ENCODE results near the gene AKAP1. TPM values are rescaled to one million over a fixed set of nuclear protein-coding genes. Genes with fewer than 3 reads are reported as not detected.

AKAP1 gene
- total RNA-seq, 1 donor from 2014 or later = 49.1 TPM

GRCh38 chr17:57104461-57105175 is 19.6 kb downstream of the AKAP1 start:
- DNase-seq (ENCODE audit: low spot score) = no peak

- no peak for DNase-seq (ENCODE audit: low spot score)
Measured at GRCh38 chr17:57105591-57105990, 20.5 kb downstream of the AKAP1 start.

- DNase-seq (ENCODE audit: low spot score) = no peak
Measured at GRCh38 chr17:57106107-57106835, 21.2 kb downstream of the AKAP1 start.

GRCh38 chr17:57106836-57107497 is 21.9 kb downstream of the AKAP1 start:
- DNase-seq (ENCODE audit: low spot score) = no peak

GRCh38 chr17:57107498-57108101 is 22.6 kb downstream of the AKAP1 start:
- no peak for DNase-seq (ENCODE audit: low spot score)

- DNase-seq (ENCODE audit: low spot score) = no peak
Measured at GRCh38 chr17:57108671-57109392, 23.8 kb downstream of the AKAP1 start.

- no peak for DNase-seq (ENCODE audit: low spot score)
Measured at GRCh38 chr17:57109393-57110151, 24.5 kb downstream of the AKAP1 start.

GRCh38 chr17:57110152-57110542 is 25.1 kb downstream of the AKAP1 start:
- DNase-seq (ENCODE audit: low spot score) = no peak

- DNase-seq (ENCODE audit: low spot score) = no peak
Measured at GRCh38 chr17:57110579-57111325, 25.7 kb downstream of the AKAP1 start.

- DNase-seq (ENCODE audit: low spot score) = no peak
Measured at GRCh38 chr17:57111386-57111785, 26.3 kb downstream of the AKAP1 start.

GRCh38 chr17:57113011-57113410 is 28.0 kb downstream of the AKAP1 start:
- no peak for DNase-seq (ENCODE audit: low spot score)

- no peak for DNase-seq (ENCODE audit: low spot score)
Measured at GRCh38 chr17:57113656-57114055, 28.6 kb downstream of the AKAP1 start.

GRCh38 chr17:57114085-57114673 is 29.1 kb downstream of the AKAP1 start:
- no peak for DNase-seq (ENCODE audit: low spot score)

- DNase-seq (ENCODE audit: low spot score) = no peak
Measured at GRCh38 chr17:57115377-57115776, 30.3 kb downstream of the AKAP1 start.

GRCh38 chr17:57115916-57116315 is 30.9 kb downstream of the AKAP1 start:
- no peak for DNase-seq (ENCODE audit: low spot score)

GRCh38 chr17:57117798-57118197 is 32.8 kb downstream of the AKAP1 start:
- no peak for DNase-seq (ENCODE audit: low spot score)

- no peak for DNase-seq (ENCODE audit: low spot score)
Measured at GRCh38 chr17:57120814-57121213, 35.8 kb downstream of the AKAP1 start.

- DNase-seq (ENCODE audit: low spot score) = no peak
Measured at GRCh38 chr17:57121308-57122042, 36.4 kb downstream of the AKAP1 start.

GRCh38 chr17:57124053-57124452 is 39.0 kb downstream of the AKAP1 start:
- no peak for DNase-seq (ENCODE audit: low spot score)
